Osteocyte (in vitro differentiated cells): ENCODE measurements around the gene NIPBL. TPM values are rescaled to one million over a fixed set of nuclear protein-coding genes. Genes with fewer than 3 reads are reported as not detected.
"Not testable (repeated sequence)": the region's sequence is repeated elsewhere in the genome, so short reads cannot be mapped to it uniquely, and the experiment has no call there.

Experiments used
- DNase-seq: peaks from one replicate; pipeline ENCODE4 v3.0.0; 2021; ENCODE audit warnings: mixed read lengths; ENCODE audit not compliant: unreplicated experiment; ENCODE audit errors: extremely low spot score
- H3K27ac Mint-ChIP-seq: one replicate; pipeline ENCODE4 v1.8.0; 2021; ENCODE audit warnings: mild to moderate bottlenecking, mixed read lengths; ENCODE audit not compliant: unreplicated experiment
- H3K27me3 Mint-ChIP-seq: one replicate; pipeline ENCODE4 v1.8.0; 2021; ENCODE audit warnings: mixed read lengths; ENCODE audit not compliant: unreplicated experiment
- H3K36me3 Mint-ChIP-seq: one replicate; pipeline ENCODE4 v1.8.0; 2021; ENCODE audit warnings: mixed read lengths; ENCODE audit not compliant: unreplicated experiment
- H3K4me1 Mint-ChIP-seq: one replicate; pipeline ENCODE4 v1.8.0; 2021; ENCODE audit warnings: mixed read lengths; ENCODE audit not compliant: unreplicated experiment
- H3K4me3 Mint-ChIP-seq: one replicate; pipeline ENCODE4 v1.8.0; 2021; ENCODE audit warnings: mild to moderate bottlenecking, moderate library complexity, mixed read lengths; ENCODE audit not compliant: unreplicated experiment
- H3K9me3 Mint-ChIP-seq: one replicate; pipeline ENCODE4 v1.8.0; 2021; ENCODE audit warnings: mixed read lengths; ENCODE audit not compliant: unreplicated experiment
- total RNA-seq: library from RNA; stranded (reverse); gene quantifications from 2 replicates; pipeline ENCODE4 v1.2.1, GENCODE V29; 2021
- TF ChIP-seq, protein P1 (sequence below): fragments of 200-600 bp; sonication (generic); IDR thresholded peaks from 2 replicates; pipeline ENCODE4 v1.5.0; 2021; ENCODE audit warnings: antibody characterized with exemption, mild to moderate bottlenecking, moderate library complexity

The NIPBL gene
- total RNA-seq, 1 donor from 2014 or later = 52.2 TPM

DNA sequence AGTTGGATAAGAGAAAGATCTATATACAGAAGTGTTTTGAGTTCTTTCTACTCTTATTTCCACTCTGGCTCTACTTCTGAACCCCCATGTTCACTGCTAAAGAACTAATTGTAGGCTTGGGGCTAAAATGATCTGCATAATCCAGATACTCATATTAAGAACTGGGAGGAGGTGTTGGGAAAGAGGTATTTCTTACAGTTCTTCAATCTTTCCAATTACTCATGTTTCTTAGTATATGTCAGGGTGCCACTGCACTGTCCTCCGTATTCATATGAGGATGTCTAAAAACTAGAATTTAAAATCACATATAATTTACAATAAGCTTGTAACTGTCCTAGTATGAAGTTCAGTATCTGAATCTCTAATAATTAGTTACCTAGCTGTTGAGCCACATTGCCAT, 12.7 kb downstream of the NIPBL start:
- Mint-ChIP-seq H3K27ac (no peak overlapping the region), H3K4me3 (no peak overlapping the region), H3K27me3 (no peaks in the 10 kb centered on the region), H3K9me3 (no peaks in the 10 kb centered on the region), H3K4me1 (peaks cover 10% of the 10 kb centered on the region), H3K36me3 (peaks cover 16% of the 10 kb centered on the region)
- TF ChIP-seq, protein P1, sequence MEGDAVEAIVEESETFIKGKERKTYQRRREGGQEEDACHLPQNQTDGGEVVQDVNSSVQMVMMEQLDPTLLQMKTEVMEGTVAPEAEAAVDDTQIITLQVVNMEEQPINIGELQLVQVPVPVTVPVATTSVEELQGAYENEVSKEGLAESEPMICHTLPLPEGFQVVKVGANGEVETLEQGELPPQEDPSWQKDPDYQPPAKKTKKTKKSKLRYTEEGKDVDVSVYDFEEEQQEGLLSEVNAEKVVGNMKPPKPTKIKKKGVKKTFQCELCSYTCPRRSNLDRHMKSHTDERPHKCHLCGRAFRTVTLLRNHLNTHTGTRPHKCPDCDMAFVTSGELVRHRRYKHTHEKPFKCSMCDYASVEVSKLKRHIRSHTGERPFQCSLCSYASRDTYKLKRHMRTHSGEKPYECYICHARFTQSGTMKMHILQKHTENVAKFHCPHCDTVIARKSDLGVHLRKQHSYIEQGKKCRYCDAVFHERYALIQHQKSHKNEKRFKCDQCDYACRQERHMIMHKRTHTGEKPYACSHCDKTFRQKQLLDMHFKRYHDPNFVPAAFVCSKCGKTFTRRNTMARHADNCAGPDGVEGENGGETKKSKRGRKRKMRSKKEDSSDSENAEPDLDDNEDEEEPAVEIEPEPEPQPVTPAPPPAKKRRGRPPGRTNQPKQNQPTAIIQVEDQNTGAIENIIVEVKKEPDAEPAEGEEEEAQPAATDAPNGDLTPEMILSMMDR = no peak
- DNase-seq = no peak

DNA sequence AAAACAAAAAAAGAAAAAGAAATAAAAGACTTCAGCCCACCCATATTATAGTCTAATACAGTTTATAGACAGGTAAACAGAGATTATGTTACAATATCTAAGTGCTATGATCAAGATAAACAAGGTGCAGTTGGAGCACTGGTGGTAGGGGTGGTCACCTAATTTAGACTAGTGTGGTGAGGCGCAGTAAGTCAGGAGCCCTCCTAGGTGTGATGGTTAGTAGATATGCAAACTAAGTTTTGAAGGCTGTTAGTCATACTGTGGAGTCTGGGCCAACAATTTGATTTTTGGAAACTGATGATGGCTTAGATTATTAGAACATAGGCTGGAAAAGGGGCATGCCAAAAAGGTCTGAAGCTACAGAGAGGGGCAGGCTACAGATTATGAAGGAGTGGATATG, 14.7 kb downstream of the NIPBL start:
- H3K4me1 Mint-ChIP-seq = peaks cover 15% of the 10 kb centered on the region
- peaks cover 12% of the 10 kb centered on the region for H3K36me3 Mint-ChIP-seq
- H3K4me3 Mint-ChIP-seq = no peak overlapping the region
- no peak for DNase-seq
- no peak overlapping the region for H3K27ac Mint-ChIP-seq
- H3K27me3 Mint-ChIP-seq = no peaks in the 10 kb centered on the region
- TF ChIP-seq, protein P1 = no peak
- H3K9me3 Mint-ChIP-seq = peaks cover 12% of the 10 kb centered on the region

DNA sequence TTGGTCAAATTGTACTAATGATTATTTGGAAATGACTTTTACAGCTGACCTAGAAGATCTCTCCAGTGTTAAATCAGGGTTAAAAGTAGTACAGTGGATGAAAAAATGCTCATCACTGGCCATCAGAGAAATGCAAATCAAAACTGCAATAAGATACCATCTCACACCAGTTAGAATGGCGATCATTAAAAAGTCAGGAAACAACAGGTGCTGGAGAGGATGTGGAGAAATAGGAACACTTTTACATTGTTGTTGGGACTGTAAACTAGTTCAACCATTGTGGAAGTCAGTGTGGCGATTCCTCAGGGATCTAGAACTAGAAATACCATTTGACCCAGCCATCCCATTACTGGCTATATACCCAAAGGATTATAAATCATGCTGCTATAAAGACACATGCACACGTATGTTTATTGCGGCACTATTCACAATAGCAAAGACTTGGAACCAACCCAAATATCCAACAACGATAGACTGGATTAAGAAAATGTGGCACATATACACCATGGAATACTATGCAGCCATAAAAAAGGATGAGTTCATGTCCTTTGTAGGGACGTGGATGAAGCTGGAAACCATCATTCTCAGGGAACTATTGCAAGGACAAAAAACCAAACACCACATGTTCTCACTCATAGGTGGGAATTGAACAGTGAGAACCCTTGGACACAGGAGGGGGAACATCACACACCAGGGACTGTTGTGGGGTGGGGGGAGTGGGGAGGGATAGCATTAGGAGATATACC, 15.7 kb downstream of the NIPBL start:
- H3K9me3 Mint-ChIP-seq = peaks cover 12% of the 10 kb centered on the region
- H3K27ac Mint-ChIP-seq, H3K4me3 Mint-ChIP-seq, H3K27me3 Mint-ChIP-seq, DNase-seq: not testable (repeated sequence)
- peaks cover 12% of the 10 kb centered on the region for H3K36me3 Mint-ChIP-seq
- H3K4me1 Mint-ChIP-seq = peaks cover 16% of the 10 kb centered on the region

DNA sequence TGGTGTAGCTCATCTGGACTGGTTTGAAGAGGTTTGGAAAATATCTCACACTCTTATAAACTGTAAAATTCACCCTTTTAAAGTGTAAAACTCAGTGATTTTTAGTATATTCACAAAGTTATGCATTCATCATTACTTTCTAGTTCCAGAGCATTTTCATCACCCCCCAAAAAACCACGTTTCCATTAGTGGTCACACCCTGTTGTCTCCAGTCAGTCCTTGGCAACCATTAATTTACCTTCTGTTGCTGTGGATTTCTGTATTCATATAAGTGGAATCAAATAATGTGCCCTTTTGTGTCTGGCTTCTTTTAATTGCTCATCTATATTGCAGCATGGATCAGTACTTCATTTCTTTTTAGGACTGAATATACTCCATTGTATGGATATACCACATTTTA, 18.4 kb downstream of the NIPBL start:
- H3K9me3 Mint-ChIP-seq = peaks cover 12% of the 10 kb centered on the region
- H3K4me1 Mint-ChIP-seq = peaks cover 23% of the 10 kb centered on the region

DNA sequence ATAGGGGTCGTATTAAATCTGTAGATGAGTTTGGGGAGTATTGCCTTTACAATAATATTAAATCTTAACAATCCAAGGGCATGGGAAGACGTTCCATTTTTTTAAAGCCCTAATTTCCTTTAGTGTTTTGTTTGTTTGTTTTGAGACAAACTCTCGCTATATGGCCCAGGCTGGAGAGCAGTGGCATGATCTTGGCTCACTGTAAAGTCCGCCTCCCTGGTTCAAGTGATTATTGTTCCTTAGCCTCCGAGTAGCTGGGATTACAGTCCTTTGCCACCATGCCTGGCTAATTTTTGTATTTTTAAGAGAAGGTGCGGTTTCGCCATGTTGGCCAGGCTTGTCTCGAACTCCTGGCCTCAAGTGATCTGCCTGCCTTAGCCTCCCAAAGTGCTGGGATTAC, 19.9 kb downstream of the NIPBL start:
- peaks cover 12% of the 10 kb centered on the region for H3K9me3 Mint-ChIP-seq

More for the DNA sequence above, 18.4 kb downstream of the NIPBL start:
- Mint-ChIP-seq H3K36me3 (peaks cover 9% of the 10 kb centered on the region), H3K27me3 (no peaks in the 10 kb centered on the region), H3K4me3 (no peak overlapping the region), H3K27ac (no peak overlapping the region)
- DNase-seq = no peak
- TF ChIP-seq, protein P1 = no peak

More for the DNA sequence above, 19.9 kb downstream of the NIPBL start:
- no peak for DNase-seq
- Mint-ChIP-seq H3K27me3 (no peaks in the 10 kb centered on the region), H3K27ac (no peak overlapping the region), H3K36me3 (peaks cover 8% of the 10 kb centered on the region), H3K4me1 (peaks cover 34% of the 10 kb centered on the region), H3K4me3 (no peak overlapping the region)
- TF ChIP-seq, protein P1 = no peak
